Measurements from ENCODE around the gene IER5L. TPM values are rescaled to one million over a fixed set of nuclear protein-coding genes. Genes with fewer than 3 reads are reported as not detected.

The IER5L gene
- total RNA-seq, 1 donor from 2014 or later = 33.8 TPM

Other genes starting within 250 kb of the IER5L start
- gene DOLK, start 230.7 kb downstream of the IER5L start, total RNA-seq = 18.3 TPM
- gene NUP188, start 230.6 kb downstream of the IER5L start, total RNA-seq = 22.0 TPM
- 60.3 TPM for gene SH3GLB2, start 149.9 kb downstream of the IER5L start, total RNA-seq
- gene MIGA2, start 141.6 kb downstream of the IER5L start, total RNA-seq = 12.6 TPM
- gene DOLPP1, start 97.2 kb downstream of the IER5L start, total RNA-seq = 16.7 TPM
- 12.2 TPM for gene CRAT, start 67.5 kb downstream of the IER5L start, total RNA-seq
- gene PTPA, start 66.8 kb downstream of the IER5L start, total RNA-seq = 55.0 TPM

Measured in frontal cortex (tissue), 1 donor.